HepG2 (cell line): ENCODE data around the gene DDIAS. TPM values are rescaled to one million over a fixed set of nuclear protein-coding genes. Genes with fewer than 3 reads are reported as not detected.
"Not testable (repeated sequence)": the region's sequence is repeated elsewhere in the genome, so short reads cannot be mapped to it uniquely, and the experiment has no call there.

Experiments
- ATAC-seq: fragments of 200-7000 bp; cut with Tn5 transposase; 3 replicates; pipeline ENCODE4 v1.9.1; 2020; ENCODE audit warnings: mild to moderate bottlenecking, moderate library complexity
- BruUV-seq: library from RNA; stranded (reverse); fragments of 400-500 nt; replicated peaks from 2 replicates; lab custom pipeline; 2021; lab: Mats Ljungman, UMichigan
- CTCF ChIA-PET: fragments of 300-600 bp; formaldehyde crosslinking; extraction: SDS; loops from one replicate; lab custom pipeline; 2021; ENCODE audit warnings: low total read pairs, inconsistent platforms, low intra/inter-chr PET ratio; lab: Yijun Ruan, JAX
- POLR2A ChIA-PET: fragments of 350-600 bp; sonication (Branson Sonifier 250); formaldehyde crosslinking; loops from one replicate; lab custom pipeline; 2020; ENCODE audit warnings: antibody characterized with exemption, inconsistent platforms; lab: Yijun Ruan, JAX
- DNase-seq: peaks from one replicate; pipeline ENCODE4 v3.0.0-alpha.2; 2015; ENCODE audit warnings: low spot score
- FAIRE-seq: peaks from 3 replicates; lab custom pipeline; 2011; peaks lifted over from hg19 to GRCh38; lab: Jason Lieb, UNC
- H2AFZ ChIP-seq: one replicate; pipeline ENCODE4 v1.6.1; 2011; ENCODE audit warnings: low read length, inconsistent platforms
- H3K27ac ChIP-seq: fragments of 300-600 bp; 3 replicates; pipeline ENCODE4 v1.8.0; 2011; ENCODE audit warnings: mixed run types, mild to moderate bottlenecking, mixed read lengths, low read length, inconsistent platforms; ENCODE audit not compliant: insufficient read depth; ENCODE audit errors: extremely low read length
- H3K27me3 ChIP-seq, 2 experiments: fragments of 200-600 bp in 1 of 2; 2 replicates in 1 of 2; 3 replicates in 1 of 2; pipeline versions ENCODE4 v1.6.0 to v1.8.0; 2011; ENCODE audit warnings: low read length in 2 of 2, mild to moderate bottlenecking in 2 of 2, moderate library complexity in 2 of 2, inconsistent platforms in 1 of 2; ENCODE audit not compliant: insufficient read depth in 2 of 2, control insufficient read depth in 1 of 2
- H3K36me3 ChIP-seq, 2 experiments: fragments of 200-600 bp in 1 of 2; replicated peaks in 1 of 2; 2 replicates in 1 of 2; 3 replicates in 1 of 2; pipeline versions ENCODE4 v1.5.1 to v1.8.0; 2011; ENCODE audit warnings: low read length in 2 of 2, inconsistent platforms in 1 of 2; ENCODE audit not compliant: insufficient read depth in 2 of 2, control insufficient read depth in 1 of 2
- H3K4me1 ChIP-seq: 2 replicates; pipeline ENCODE4 v1.5.1; 2012; ENCODE audit warnings: low read length, inconsistent platforms; ENCODE audit not compliant: insufficient read depth
- H3K4me2 ChIP-seq: 2 replicates; pipeline ENCODE4 v1.6.0; 2011; ENCODE audit warnings: low read depth, low read length, inconsistent platforms
- H3K4me3 ChIP-seq, 3 experiments: fragments of 200-600 bp in 1 of 3; sonication (generic), shearing (Covaris generic) in 1 of 3; replicated peaks in 1 of 3; 2 replicates each; pipeline ENCODE4 v1.5.1; 2011 to 2016; ENCODE audit warnings: low read length in 3 of 3, inconsistent platforms in 2 of 3, low read depth in 2 of 3, mild to moderate bottlenecking in 2 of 3, control low read depth in 1 of 3, mixed read lengths in 1 of 3; ENCODE audit not compliant: insufficient read depth in 1 of 3
- H3K79me2 ChIP-seq: one replicate; pipeline ENCODE4 v1.6.1; 2011; ENCODE audit warnings: low read length, inconsistent platforms; ENCODE audit not compliant: insufficient read depth
- H3K9ac ChIP-seq: 2 replicates; pipeline ENCODE4 v1.6.0; 2011; ENCODE audit warnings: mild to moderate bottlenecking, low read depth, low read length, inconsistent platforms; ENCODE audit not compliant: insufficient read depth
- H3K9me3 ChIP-seq: 2 replicates; pipeline ENCODE4 v1.5.1; 2012; ENCODE audit warnings: mild to moderate bottlenecking, low read length
- H4K20me1 ChIP-seq: 2 replicates; pipeline ENCODE4 v1.6.0; 2011; ENCODE audit warnings: inconsistent platforms, mild to moderate bottlenecking, low read length, moderate library complexity; ENCODE audit not compliant: insufficient read depth
- DBP ChIP-seq: sonication (generic); formaldehyde crosslinking; IDR thresholded peaks from 2 replicates; pipeline ENCODE4 v1.4.0; 2020; ENCODE audit warnings: missing genetic modification reagents; ENCODE audit errors: not compliant biosample characterization
- ESRRA ChIP-seq: sonication (generic); formaldehyde crosslinking; IDR thresholded peaks from 2 replicates; pipeline ENCODE4 v1.5.1; 2020; ENCODE audit warnings: mild to moderate bottlenecking, low read depth, missing genetic modification reagents
- NFYB ChIP-seq: sonication (generic); formaldehyde crosslinking; IDR thresholded peaks from 2 replicates; pipeline ENCODE4 v1.4.0; 2020; ENCODE audit warnings: missing genetic modification reagents
- NR2F6 ChIP-seq, 2 experiments: IDR thresholded peaks; 2 replicates each; pipeline ENCODE4 v1.6.1; 2016; ENCODE audit warnings: antibody characterized with exemption in 1 of 2, mild to moderate bottlenecking in 1 of 2
- PBX3 ChIP-seq: sonication (generic); formaldehyde crosslinking; IDR thresholded peaks from 2 replicates; pipeline ENCODE4 v1.8.1; 2023; ENCODE audit warnings: missing genetic modification reagents, inconsistent platforms, borderline replicate concordance
- TARDBP ChIP-seq: sonication (generic); formaldehyde crosslinking; IDR thresholded peaks from 2 replicates; pipeline ENCODE4 v1.8.0; 2022; ENCODE audit warnings: mild to moderate bottlenecking, missing genetic modification reagents
- ZBTB7B ChIP-seq: sonication (generic); formaldehyde crosslinking; IDR thresholded peaks from 2 replicates; pipeline ENCODE4 v1.4.0; 2020; ENCODE audit warnings: missing genetic modification reagents
- ZNF12 ChIP-seq: sonication (generic); formaldehyde crosslinking; IDR thresholded peaks from 2 replicates; pipeline ENCODE4 v1.5.0; 2020; ENCODE audit warnings: missing genetic modification reagents
- ZNF180 ChIP-seq: sonication (generic); formaldehyde crosslinking; IDR thresholded peaks from 2 replicates; pipeline ENCODE4 v1.4.0; 2020; ENCODE audit warnings: low read depth, missing genetic modification reagents, borderline replicate concordance
- ZNF432 ChIP-seq: sonication (generic); formaldehyde crosslinking; IDR thresholded peaks from 2 replicates; pipeline ENCODE4 v1.5.0; 2020; ENCODE audit warnings: missing genetic modification reagents, mild to moderate bottlenecking, borderline replicate concordance
- ZNF652 ChIP-seq: IDR thresholded peaks from 2 replicates; pipeline ENCODE4 v1.6.1; 2016; ENCODE audit warnings: low read depth, borderline replicate concordance
- ZNF746 ChIP-seq: sonication (generic); formaldehyde crosslinking; IDR thresholded peaks from 2 replicates; pipeline ENCODE4 v1.8.0; 2022; ENCODE audit warnings: mild to moderate bottlenecking, missing genetic modification reagents
- ZNF770 ChIP-seq: sonication (generic); formaldehyde crosslinking; IDR thresholded peaks from 2 replicates; pipeline ENCODE4 v1.5.0; 2020; ENCODE audit warnings: mild to moderate bottlenecking, missing genetic modification reagents
- WGBS: methylation state at CpG from one replicate; pipeline ENCODE4 v1.1.6; 2017; ENCODE audit warnings: low lambda C conversion rate; 5-methylcytosine and 5-hydroxymethylcytosine counted together
- in situ Hi-C: cut with HindIII; loops from 2 replicates; pipeline ENCODE4 v1.10.0; 2017; ENCODE audit warnings: low pct_unique_long_range_greater_than_20kb; ENCODE audit not compliant: extremely low pct_ligation_motif_present
- intact Hi-C: fragments of 100-400 bp; cut with micrococcal nuclease; formaldehyde crosslinking; loops from one replicate; pipeline ENCODE4 v1.10.0; 2022; ENCODE audit not compliant: unreplicated experiment
- polyA plus RNA-seq, 8 experiments: library from polyadenylated mRNA; depleted of rRNA in 3 of 8; stranded (reverse) in 7 of 8; unstranded in 1 of 8; fragments of >200 nt; fragmentation: Illumina TruSeq in 4 of 8; extraction: Trizol in 4 of 8; gene quantifications; 2 replicates each; pipeline versions ENCODE4 v1.2.1 to v1.2.3, GENCODE V29; 2011 to 2016; ENCODE audit warnings: low read depth in 4 of 8, missing spikeins in 1 of 8, mixed read lengths in 1 of 8; ENCODE audit not compliant: insufficient read depth in 1 of 8
- total RNA-seq, 5 experiments: library from RNA; depleted of rRNA; stranded (reverse); fragments of >200 nt; fragmentation: Illumina TruSeq; extraction: Trizol; gene quantifications; 2 replicates each; pipeline ENCODE4 v1.2.3, GENCODE V29; 2016; ENCODE audit warnings: low read depth in 1 of 5

Gene DDIAS
- total and polyA plus RNA-seq, 2 of the 13 experiments (the other 11 are each of a cell fraction or from before 2014, with no cell fraction given) = 3.5 to 13.0 TPM

GRCh38 chr11:82971519-82971946, 70.0 kb downstream of the DDIAS start:
- TF ChIP-seq NFYB = peak; percentile 58; the same call in 1 of the 2 replicates
- 83% methylated on average over 8 of the region's 8 CpGs for WGBS
- FAIRE-seq, CTCF ChIA-PET, H3K27me3 ChIP-seq, H3K79me2 ChIP-seq, H2AFZ ChIP-seq, H3K9me3 ChIP-seq, H3K4me2 ChIP-seq, BruUV-seq, H3K27ac ChIP-seq, H3K4me3 ChIP-seq, in situ Hi-C loops, H4K20me1 ChIP-seq, H3K36me3 ChIP-seq, H3K9ac ChIP-seq, DNase-seq, intact Hi-C loops, ATAC-seq: not testable (repeated sequence)
- POLR2A ChIA-PET = interaction anchor here (1.2 kb wide), 1 partner anchor 36 kb away, joined by 3 read pairs; no protein-coding TSS in a partner anchor
- H3K4me1 ChIP-seq = peaks cover 14% of the 10 kb centered on the region

- no peaks in the 10 kb centered on the region; a peak in 1 of 5 replicates for H3K27me3 ChIP-seq
- ChIA-PET POLR2A (no interaction called here), CTCF (no interaction called here)
- FAIRE-seq (no peak), DNase-seq (no peak), ATAC-seq (peak; percentile 31; the same call in 1 of the 3 replicates)
- no peak overlapping the region for H3K9ac ChIP-seq
- BruUV-seq = no TSS peak
- in situ Hi-C loops = no loop called here
- no peak overlapping the region for H3K4me2 ChIP-seq
- intact Hi-C loops = no loop called here
- no peaks in the 10 kb centered on the region for H3K9me3 ChIP-seq
- no peak overlapping the region for H2AFZ ChIP-seq
- H3K79me2 ChIP-seq = no peaks in the 10 kb centered on the region
- no peaks in the 10 kb centered on the region for H4K20me1 ChIP-seq
- no peak overlapping the region for H3K4me3 ChIP-seq
- 42% methylated on average over 1 of the region's 1 CpG for WGBS
- H3K27ac ChIP-seq = no peak overlapping the region
- no peaks in the 10 kb centered on the region for H3K36me3 ChIP-seq
- H3K4me1 ChIP-seq = peaks cover 14% of the 10 kb centered on the region
- TF ChIP-seq NR2F6 (IDR thresholded peaks at IDR 0.05) (peak; percentile 70), NR2F6 (CRISPR knock-in tag; IDR thresholded peaks at IDR 0.05) (no peak), ZNF12 (CRISPR knock-in tag) (no peak), PBX3 (no peak), ZNF180 (CRISPR knock-in tag) (no peak), ZNF746 (no peak), ZNF432 (CRISPR knock-in tag) (no peak), ZBTB7B (CRISPR knock-in tag) (no peak), ESRRA (CRISPR knock-in tag) (peak; percentile 73; the same call in 1 of the 2 replicates), ZNF652 (peak; percentile 86), TARDBP (no peak), DBP (CRISPR knock-in tag) (no peak), ZNF770 (CRISPR knock-in tag) (no peak)
These were observed 70.6 kb downstream of the DDIAS start for GRCh38 chr11:82972103-82972502.
